GM12873 (cell line): ENCODE results near the gene PCSK4.

Experiments used
- CTCF ChIP-seq: IDR thresholded peaks from 2 replicates; pipeline ENCODE4 v1.5.1; 2012; ENCODE audit warnings: low read depth, mild to moderate bottlenecking, moderate library complexity, low read length, control low read depth; ENCODE audit not compliant: insufficient read depth; ENCODE audit errors: missing control alignments

Gene PCSK4

GRCh38 chr19:1528596-1529429 is 38.7 kb upstream of the PCSK4 start:
- TF ChIP-seq CTCF, result no peak

GRCh38 chr19:1527650-1528309 is 37.6 kb upstream of the PCSK4 start:
- TF ChIP-seq CTCF, result no peak

GRCh38 chr19:1526979-1527649 is 37.0 kb upstream of the PCSK4 start:
- no peak for TF ChIP-seq CTCF

DNA sequence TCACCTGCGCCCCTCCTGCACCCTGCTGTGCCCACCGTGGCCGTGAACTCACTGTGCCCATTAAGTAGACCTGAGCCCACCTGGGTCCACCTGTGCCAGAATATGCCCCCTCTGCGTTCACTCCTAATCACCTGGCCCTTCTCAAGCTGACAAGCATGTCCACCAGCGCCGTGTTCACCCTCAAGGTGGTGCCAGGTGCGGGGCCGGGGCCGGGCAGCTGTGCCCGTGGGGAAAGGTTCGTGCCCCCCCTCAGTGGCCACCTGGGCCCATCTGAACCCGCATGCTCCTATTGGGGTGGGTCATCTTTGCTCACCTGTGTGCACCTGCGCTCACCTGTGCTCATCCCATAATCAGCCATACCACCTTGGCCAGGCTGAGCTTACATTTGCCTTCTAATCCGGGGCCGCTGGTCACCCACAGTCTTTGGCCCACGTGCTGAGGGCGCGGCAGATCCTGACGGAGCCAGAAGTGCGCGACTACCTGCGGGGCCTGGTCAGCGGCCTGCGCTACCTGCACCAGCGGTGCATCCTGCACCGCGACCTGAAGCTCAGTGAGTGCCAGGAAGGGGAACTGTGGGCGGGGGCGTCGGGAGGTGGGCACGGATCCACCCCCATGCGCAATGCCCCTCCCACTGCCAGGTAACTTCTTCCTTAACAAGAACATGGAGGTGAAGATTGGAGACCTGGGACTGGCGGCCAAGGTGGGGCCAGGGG is 36.1 kb upstream of the PCSK4 start:
- TF ChIP-seq CTCF, result no peak

GRCh38 chr19:1525343-1525742 is 35.2 kb upstream of the PCSK4 start:
- no peak for TF ChIP-seq CTCF

DNA sequence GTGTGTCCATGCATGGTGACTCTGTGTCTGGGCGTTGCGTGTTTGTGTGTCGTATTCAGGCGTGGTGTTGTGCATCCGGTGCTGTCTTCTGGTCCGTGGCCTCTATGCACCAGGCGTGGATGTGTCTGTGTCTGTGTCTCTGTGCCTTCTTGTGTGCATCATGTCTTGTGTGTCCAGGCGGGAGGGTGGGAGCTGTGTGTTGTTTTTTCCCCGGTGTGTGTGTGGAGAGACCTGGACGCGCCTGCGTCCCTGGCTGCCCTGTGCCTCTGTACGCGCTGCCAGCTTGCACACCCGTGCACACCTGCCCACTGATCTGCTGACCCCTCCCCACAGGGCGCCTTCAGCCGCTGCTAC is 34.8 kb upstream of the PCSK4 start:
- TF ChIP-seq CTCF, result no peak
